Neural cell (in vitro differentiated cells): Measurements from ENCODE around the gene INPP5F. TPM values are rescaled to one million over a fixed set of nuclear protein-coding genes. Genes with fewer than 3 reads are reported as not detected.
A peak's percentile ranks its signal among the peaks of the same experiment; 100 is the strongest.

ENCODE experiments used
- H2AFZ ChIP-seq: fragments of 200-600, 300-800 bp; sonication (generic), shearing (Covaris generic); 2 replicates; pipeline ENCODE4 v1.6.0; 2014; ENCODE audit warnings: low read depth, mild to moderate bottlenecking, antibody characterized with exemption, low read length, moderate library complexity
- H3F3A ChIP-seq: fragments of 200-600 bp; shearing (Covaris generic); 2 replicates; pipeline ENCODE4 v1.6.1; 2016; ENCODE audit warnings: mild to moderate bottlenecking, moderate library complexity, mixed read lengths, antibody characterized with exemption, low read length; ENCODE audit not compliant: insufficient read depth, poor library complexity, severe bottlenecking
- H3K27ac ChIP-seq: fragments of 200-600, 300-800 bp; sonication (generic), shearing (Covaris generic); 2 replicates; pipeline ENCODE4 v1.5.1; 2014; ENCODE audit warnings: mild to moderate bottlenecking, low read length, moderate library complexity
- H3K27me3 ChIP-seq: fragments of 300-800, 200-600 bp; sonication (generic), shearing (Covaris generic); 2 replicates; pipeline ENCODE4 v1.6.0; 2014; ENCODE audit warnings: mild to moderate bottlenecking, low read depth, low read length, moderate library complexity; ENCODE audit not compliant: insufficient read depth
- H3K36me3 ChIP-seq: fragments of 300-800, 200-600 bp; sonication (generic), shearing (Covaris generic); 2 replicates; pipeline ENCODE4 v1.5.1; 2014; ENCODE audit warnings: mild to moderate bottlenecking, antibody characterized with exemption, low read length, moderate library complexity; ENCODE audit not compliant: insufficient read depth
- H3K4me2 ChIP-seq: fragments of 300-800, 200-600 bp; sonication (generic), shearing (Covaris generic); 2 replicates; pipeline ENCODE4 v1.6.0; 2014; ENCODE audit warnings: mild to moderate bottlenecking, low read length
- H3K4me3 ChIP-seq: fragments of 300-800, 200-600 bp; sonication (generic), shearing (Covaris generic); 2 replicates; pipeline ENCODE4 v1.5.1; 2014; ENCODE audit warnings: mild to moderate bottlenecking, low read length, moderate library complexity
- H3K79me2 ChIP-seq: fragments of 200-600 bp; shearing (Covaris generic); replicated peaks from 2 replicates; pipeline ENCODE4 v1.6.0; 2014; ENCODE audit warnings: mild to moderate bottlenecking, low read length, moderate library complexity; ENCODE audit not compliant: insufficient read depth
- H3K9ac ChIP-seq: fragments of 300-800, 200-600 bp; sonication (generic), shearing (Covaris generic); 2 replicates; pipeline ENCODE4 v1.6.1; 2016; ENCODE audit warnings: mild to moderate bottlenecking, low read length, mixed read lengths
- H3K9me2 ChIP-seq: fragments of 200-600 bp; shearing (Covaris generic); 2 replicates; pipeline ENCODE4 v1.6.1; 2016; ENCODE audit warnings: mild to moderate bottlenecking, low read length, mixed read lengths; ENCODE audit not compliant: insufficient read depth
- H3K9me3 ChIP-seq: fragments of 200-600, 300-800 bp; sonication (generic), shearing (Covaris generic); 2 replicates; pipeline ENCODE4 v1.6.1; 2016; ENCODE audit warnings: mild to moderate bottlenecking, mixed run types, low read length, moderate library complexity, mixed read lengths
- H4K20me1 ChIP-seq: fragments of 200-600 bp; shearing (Covaris generic); 2 replicates; pipeline ENCODE4 v1.6.1; 2016; ENCODE audit warnings: mild to moderate bottlenecking, mixed run types; ENCODE audit not compliant: insufficient read depth
- EP300 ChIP-seq: fragments of 450-650 bp; conservative IDR thresholded peaks from 2 replicates; pipeline ENCODE4 v1.6.1; 2014; ENCODE audit warnings: antibody characterized with exemption, mild to moderate bottlenecking, moderate library complexity; ENCODE audit not compliant: poor library complexity, severe bottlenecking
- EZH2 ChIP-seq: fragments of 200-600, 300-800 bp; shearing (Covaris generic), sonication (generic); IDR thresholded peaks from 2 replicates; pipeline ENCODE4 v1.6.1; 2014; ENCODE audit warnings: antibody characterized with exemption, low read length, borderline replicate concordance, mild to moderate bottlenecking; ENCODE audit not compliant: insufficient read depth, poor library complexity, severe bottlenecking
- MXI1 ChIP-seq: fragments of 450-650 bp; conservative IDR thresholded peaks from 2 replicates; pipeline ENCODE4 v1.6.1; 2014; ENCODE audit warnings: antibody characterized with exemption, mild to moderate bottlenecking; ENCODE audit not compliant: poor library complexity, severe bottlenecking
- POLR2AphosphoS5 ChIP-seq: IDR thresholded peaks from 2 replicates; pipeline ENCODE4 v1.6.1; 2012
- RAD21 ChIP-seq: fragments of 450-650 bp; conservative IDR thresholded peaks from 2 replicates; pipeline ENCODE4 v1.6.1; 2014; ENCODE audit warnings: antibody characterized with exemption, mild to moderate bottlenecking, moderate library complexity
- SMC3 ChIP-seq: fragments of 450-650 bp; conservative IDR thresholded peaks from 2 replicates; pipeline ENCODE4 v1.6.1; 2014; ENCODE audit warnings: antibody characterized with exemption, mild to moderate bottlenecking, moderate library complexity; ENCODE audit not compliant: poor library complexity
- TAF1 ChIP-seq: IDR thresholded peaks from 2 replicates; pipeline ENCODE4 v1.6.1; 2012; ENCODE audit warnings: low read depth
- polyA plus RNA-seq: library from polyadenylated mRNA; depleted of rRNA; stranded (reverse); fragments of >200 nt; gene quantifications from 2 replicates; pipeline ENCODE4 v1.2.3, GENCODE V29; 2014
- TF ChIP-seq, protein P1 (sequence below): IDR thresholded peaks from 2 replicates; pipeline ENCODE4 v1.6.1; 2012; ENCODE audit warnings: borderline replicate concordance
- TF ChIP-seq, protein P2 (sequence below): fragments of 450-650 bp; IDR thresholded peaks from 2 replicates; pipeline ENCODE4 v1.5.1; 2014; ENCODE audit warnings: antibody characterized with exemption, mild to moderate bottlenecking, moderate library complexity; ENCODE audit not compliant: poor library complexity, severe bottlenecking

The INPP5F gene
- polyA plus RNA-seq, 1 donor from 2014 or later, result 114 TPM

DNA sequence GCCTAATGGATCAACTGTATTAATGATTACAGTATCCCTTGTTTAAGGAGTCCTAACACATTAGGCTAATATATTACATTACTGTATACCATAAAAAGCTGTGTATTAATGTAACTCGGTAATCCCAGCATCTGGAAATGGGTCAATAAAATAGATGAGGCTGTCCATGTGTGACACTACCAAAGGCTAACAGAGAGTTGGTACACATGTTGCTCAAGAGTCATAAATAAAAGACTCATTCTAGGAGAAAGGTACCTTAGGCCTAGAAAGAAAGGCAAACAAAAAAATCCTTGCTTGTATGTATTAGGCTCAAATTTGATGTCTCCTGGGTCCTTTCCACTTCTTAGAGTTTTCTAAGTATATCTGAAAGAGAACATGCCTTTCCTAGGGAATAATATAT, 132.2 kb downstream of the INPP5F start:
- TF ChIP-seq TAF1 (no peak), POLR2AphosphoS5 (no peak), SMC3 (no peak), EZH2 (no peak), RAD21 (no peak), MXI1 (no peak), EP300 (no peak)
- TF ChIP-seq, protein P1, sequence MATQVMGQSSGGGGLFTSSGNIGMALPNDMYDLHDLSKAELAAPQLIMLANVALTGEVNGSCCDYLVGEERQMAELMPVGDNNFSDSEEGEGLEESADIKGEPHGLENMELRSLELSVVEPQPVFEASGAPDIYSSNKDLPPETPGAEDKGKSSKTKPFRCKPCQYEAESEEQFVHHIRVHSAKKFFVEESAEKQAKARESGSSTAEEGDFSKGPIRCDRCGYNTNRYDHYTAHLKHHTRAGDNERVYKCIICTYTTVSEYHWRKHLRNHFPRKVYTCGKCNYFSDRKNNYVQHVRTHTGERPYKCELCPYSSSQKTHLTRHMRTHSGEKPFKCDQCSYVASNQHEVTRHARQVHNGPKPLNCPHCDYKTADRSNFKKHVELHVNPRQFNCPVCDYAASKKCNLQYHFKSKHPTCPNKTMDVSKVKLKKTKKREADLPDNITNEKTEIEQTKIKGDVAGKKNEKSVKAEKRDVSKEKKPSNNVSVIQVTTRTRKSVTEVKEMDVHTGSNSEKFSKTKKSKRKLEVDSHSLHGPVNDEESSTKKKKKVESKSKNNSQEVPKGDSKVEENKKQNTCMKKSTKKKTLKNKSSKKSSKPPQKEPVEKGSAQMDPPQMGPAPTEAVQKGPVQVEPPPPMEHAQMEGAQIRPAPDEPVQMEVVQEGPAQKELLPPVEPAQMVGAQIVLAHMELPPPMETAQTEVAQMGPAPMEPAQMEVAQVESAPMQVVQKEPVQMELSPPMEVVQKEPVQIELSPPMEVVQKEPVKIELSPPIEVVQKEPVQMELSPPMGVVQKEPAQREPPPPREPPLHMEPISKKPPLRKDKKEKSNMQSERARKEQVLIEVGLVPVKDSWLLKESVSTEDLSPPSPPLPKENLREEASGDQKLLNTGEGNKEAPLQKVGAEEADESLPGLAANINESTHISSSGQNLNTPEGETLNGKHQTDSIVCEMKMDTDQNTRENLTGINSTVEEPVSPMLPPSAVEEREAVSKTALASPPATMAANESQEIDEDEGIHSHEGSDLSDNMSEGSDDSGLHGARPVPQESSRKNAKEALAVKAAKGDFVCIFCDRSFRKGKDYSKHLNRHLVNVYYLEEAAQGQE, result no peak
- TF ChIP-seq, protein P2, sequence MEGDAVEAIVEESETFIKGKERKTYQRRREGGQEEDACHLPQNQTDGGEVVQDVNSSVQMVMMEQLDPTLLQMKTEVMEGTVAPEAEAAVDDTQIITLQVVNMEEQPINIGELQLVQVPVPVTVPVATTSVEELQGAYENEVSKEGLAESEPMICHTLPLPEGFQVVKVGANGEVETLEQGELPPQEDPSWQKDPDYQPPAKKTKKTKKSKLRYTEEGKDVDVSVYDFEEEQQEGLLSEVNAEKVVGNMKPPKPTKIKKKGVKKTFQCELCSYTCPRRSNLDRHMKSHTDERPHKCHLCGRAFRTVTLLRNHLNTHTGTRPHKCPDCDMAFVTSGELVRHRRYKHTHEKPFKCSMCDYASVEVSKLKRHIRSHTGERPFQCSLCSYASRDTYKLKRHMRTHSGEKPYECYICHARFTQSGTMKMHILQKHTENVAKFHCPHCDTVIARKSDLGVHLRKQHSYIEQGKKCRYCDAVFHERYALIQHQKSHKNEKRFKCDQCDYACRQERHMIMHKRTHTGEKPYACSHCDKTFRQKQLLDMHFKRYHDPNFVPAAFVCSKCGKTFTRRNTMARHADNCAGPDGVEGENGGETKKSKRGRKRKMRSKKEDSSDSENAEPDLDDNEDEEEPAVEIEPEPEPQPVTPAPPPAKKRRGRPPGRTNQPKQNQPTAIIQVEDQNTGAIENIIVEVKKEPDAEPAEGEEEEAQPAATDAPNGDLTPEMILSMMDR, result no peak
- H3K79me2 ChIP-seq, result peaks cover 16% of the 10 kb centered on the region

DNA sequence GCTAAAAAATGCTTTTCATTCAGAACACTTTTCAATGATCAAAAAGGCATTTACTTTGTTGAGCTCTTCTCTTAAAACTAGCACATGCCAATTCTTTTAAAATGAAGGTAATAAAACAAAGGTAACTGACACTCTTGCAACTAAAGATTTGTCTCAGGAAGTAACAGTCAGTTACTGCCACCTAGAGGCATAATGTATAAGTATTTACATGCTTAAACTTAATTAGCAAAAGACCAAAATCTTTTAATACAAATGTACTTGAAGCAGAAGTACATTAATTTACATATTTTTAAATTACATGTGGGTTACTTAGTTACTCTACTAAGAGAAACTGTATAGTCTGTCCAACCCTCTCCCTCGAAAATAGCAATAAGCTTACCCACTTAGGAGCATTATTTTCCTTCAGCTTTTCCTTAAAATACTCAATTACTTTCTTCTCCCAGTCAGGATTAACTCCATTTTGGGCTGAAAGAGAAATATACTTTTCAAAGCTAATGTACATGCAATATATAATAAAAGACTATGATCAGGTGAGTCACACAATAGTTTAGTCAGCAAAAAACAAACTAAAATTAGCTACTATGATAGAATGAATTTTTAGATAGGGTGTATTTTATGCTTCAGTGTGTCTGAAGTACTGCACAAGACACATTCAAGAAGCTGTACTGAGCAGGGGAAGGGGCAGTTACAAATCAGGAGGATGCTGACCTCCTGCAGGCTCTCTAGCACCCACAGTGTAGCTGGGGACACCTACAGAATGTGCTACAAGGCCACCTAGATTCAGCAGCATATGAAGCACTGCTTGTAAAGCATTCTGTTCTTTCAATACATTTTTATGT, 133.8 kb downstream of the INPP5F start:
- H3K27ac ChIP-seq, result no peak overlapping the region

More for the DNA sequence above, 132.2 kb downstream of the INPP5F start:
- Histone ChIP-seq H3K27me3 (no peaks in the 10 kb centered on the region), H3K36me3 (peaks cover 12% of the 10 kb centered on the region), H3K4me3 (no peak overlapping the region), H3F3A (no peaks in the 10 kb centered on the region), H3K9me2 (no peaks in the 10 kb centered on the region), H3K4me2 (no peak overlapping the region), H3K9me3 (no peaks in the 10 kb centered on the region), H3K9ac (no peak overlapping the region), H2AFZ (no peak overlapping the region), H4K20me1 (no peaks in the 10 kb centered on the region), H3K27ac (no peak overlapping the region)

More for the DNA sequence above, 133.8 kb downstream of the INPP5F start:
- TF ChIP-seq RAD21, result peak; percentile 76
- TF ChIP-seq, protein P2, result peak; percentile 78
- TF ChIP-seq, protein P1, result no peak
- peak; percentile 68 for TF ChIP-seq SMC3
- Histone ChIP-seq H3F3A (no peaks in the 10 kb centered on the region), H3K9me3 (no peaks in the 10 kb centered on the region), H3K27me3 (no peaks in the 10 kb centered on the region), H3K4me2 (no peak overlapping the region), H3K79me2 (peaks cover 30% of the 10 kb centered on the region), H3K9ac (no peak overlapping the region), H3K4me3 (no peak overlapping the region), H3K36me3 (peaks cover 10% of the 10 kb centered on the region), H3K9me2 (no peaks in the 10 kb centered on the region), H2AFZ (no peak overlapping the region), H4K20me1 (no peaks in the 10 kb centered on the region)
